Gastrocnemius medialis (tissue), 4 donors: Measurements from ENCODE around the gene BRICD5.

Source experiments
- POLR2A ChIP-seq, 2 donors: fragments of 450-650 bp; IDR thresholded peaks; one replicate each; pipeline ENCODE4 v1.6.1; 2017; ENCODE audit warnings: antibody characterized with exemption in 2 of 2, mild to moderate bottlenecking in 2 of 2, moderate library complexity in 2 of 2
- TF ChIP-seq, protein P1 (sequence below), 5 experiments: fragments of 450-650 bp in 3 of 5; fragments of 200-600 bp in 2 of 5; sonication (generic) in 2 of 5; IDR thresholded peaks in 4 of 5; conservative IDR thresholded peaks in 1 of 5; 1 replicate in 4 of 5; 2 replicates in 1 of 5; pipeline ENCODE4 v1.5.1; 2016 to 2019; ENCODE audit warnings: antibody characterized with exemption in 5 of 5, mild to moderate bottlenecking in 3 of 5, moderate library complexity in 3 of 5

DNA sequence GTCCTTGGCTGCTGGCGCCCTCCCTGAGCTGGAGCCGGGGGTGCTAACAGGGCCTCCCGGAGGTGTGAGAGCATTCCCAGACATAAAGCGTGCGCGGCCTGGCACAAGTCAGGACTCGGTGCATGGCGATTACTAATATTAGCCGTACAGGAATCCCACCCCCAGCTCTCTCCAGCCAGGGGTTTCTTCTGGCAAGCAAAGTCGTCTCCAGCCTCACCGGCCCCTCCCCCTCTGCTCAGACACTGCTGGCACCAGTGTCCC is 19.3 kb downstream of the BRICD5 start:
- TF ChIP-seq, protein P1, sequence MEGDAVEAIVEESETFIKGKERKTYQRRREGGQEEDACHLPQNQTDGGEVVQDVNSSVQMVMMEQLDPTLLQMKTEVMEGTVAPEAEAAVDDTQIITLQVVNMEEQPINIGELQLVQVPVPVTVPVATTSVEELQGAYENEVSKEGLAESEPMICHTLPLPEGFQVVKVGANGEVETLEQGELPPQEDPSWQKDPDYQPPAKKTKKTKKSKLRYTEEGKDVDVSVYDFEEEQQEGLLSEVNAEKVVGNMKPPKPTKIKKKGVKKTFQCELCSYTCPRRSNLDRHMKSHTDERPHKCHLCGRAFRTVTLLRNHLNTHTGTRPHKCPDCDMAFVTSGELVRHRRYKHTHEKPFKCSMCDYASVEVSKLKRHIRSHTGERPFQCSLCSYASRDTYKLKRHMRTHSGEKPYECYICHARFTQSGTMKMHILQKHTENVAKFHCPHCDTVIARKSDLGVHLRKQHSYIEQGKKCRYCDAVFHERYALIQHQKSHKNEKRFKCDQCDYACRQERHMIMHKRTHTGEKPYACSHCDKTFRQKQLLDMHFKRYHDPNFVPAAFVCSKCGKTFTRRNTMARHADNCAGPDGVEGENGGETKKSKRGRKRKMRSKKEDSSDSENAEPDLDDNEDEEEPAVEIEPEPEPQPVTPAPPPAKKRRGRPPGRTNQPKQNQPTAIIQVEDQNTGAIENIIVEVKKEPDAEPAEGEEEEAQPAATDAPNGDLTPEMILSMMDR (IDR thresholded peaks at IDR 0.05 in 4 of 5, conservative IDR thresholded peaks at IDR 0.05 in 1 of 5) = no peak
- TF ChIP-seq POLR2A (IDR thresholded peaks at IDR 0.05) = no peak
